ENCODE results near the gene CLEC2D.
A peak's percentile ranks its signal among the peaks of the same experiment; 100 is the strongest.
"Not testable (repeated sequence)": the region's sequence is repeated elsewhere in the genome, so short reads cannot be mapped to it uniquely, and the experiment has no call there.

Gene CLEC2D

DNA sequence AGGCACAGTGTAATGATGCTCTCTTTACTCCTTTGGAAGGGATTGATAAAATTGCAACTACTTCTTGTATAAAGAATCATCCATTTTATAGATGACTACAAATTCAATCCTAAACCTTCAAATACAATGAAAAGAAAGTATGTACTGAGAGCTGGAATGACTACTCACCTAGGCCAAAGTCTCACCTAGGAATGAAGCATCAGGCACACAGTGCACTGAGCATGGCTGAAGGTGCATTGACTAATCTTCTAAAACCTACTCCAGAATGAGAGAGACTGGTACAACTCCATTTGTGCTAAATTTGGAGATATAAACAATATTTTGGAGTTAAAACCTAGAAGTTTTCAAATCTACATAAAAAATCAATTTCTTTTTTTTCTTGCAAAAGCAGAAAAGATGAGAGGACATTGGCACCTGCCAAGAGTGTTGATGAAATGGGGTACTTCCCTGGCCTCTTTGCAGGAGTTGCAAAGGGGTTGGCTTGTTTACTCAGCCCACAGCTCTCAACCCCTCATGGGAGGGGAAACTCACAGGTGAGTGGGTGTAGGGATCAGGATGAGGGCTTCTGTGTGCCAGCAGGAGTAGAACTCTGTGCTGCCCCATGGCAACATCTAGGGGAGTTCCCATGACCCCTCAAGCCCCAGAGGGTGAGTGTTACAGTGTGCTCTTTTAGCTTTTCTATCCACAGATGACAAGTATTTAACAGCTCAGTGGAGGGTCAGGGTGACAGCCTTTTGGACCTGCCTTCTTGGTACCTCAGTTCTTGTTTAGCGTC lies 32.1 kb downstream of the CLEC2D start:
- peak; percentile 32 for DNase-seq

DNA sequence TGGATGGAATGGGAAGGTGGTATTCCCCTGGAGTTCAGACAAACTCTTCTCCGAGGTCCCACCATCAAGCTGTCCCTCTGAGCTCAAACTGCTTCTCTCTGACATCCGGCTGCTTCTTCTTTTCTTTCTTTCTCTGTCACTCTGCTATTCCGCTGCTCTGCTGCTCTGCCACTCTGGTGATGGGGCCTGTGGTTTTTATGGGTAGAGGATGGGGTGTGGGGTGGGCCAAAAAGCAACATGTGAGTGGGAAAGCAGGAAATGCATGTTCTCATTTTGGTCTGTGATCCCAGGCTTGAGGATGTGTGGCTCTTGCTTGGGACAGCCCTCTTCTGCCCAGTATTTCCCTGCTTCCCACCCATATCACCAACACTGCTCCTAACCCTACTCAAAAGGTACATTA lies 32.7 kb downstream of the CLEC2D start:
- peak; percentile 55 for DNase-seq

DNA sequence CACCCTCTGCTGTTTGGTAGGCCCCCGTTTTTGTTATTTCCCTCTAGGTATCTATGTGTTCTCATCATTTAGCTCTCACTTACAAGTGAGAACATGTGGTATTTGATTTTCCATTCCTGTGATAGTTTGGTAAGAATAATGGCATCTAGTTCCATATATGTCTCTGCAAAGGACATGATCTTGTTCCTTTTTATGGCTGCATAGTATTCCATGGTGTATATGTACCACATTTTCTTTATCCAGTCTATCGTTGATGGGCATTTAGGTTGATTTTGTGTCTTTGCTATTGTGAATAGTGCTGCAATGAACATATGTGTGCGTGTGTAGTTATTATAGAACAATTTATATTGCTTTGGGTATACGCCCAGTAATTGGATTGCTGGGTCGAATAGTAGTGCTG lies 35.0 kb downstream of the CLEC2D start:
- not testable (repeated sequence) for DNase-seq

DNA sequence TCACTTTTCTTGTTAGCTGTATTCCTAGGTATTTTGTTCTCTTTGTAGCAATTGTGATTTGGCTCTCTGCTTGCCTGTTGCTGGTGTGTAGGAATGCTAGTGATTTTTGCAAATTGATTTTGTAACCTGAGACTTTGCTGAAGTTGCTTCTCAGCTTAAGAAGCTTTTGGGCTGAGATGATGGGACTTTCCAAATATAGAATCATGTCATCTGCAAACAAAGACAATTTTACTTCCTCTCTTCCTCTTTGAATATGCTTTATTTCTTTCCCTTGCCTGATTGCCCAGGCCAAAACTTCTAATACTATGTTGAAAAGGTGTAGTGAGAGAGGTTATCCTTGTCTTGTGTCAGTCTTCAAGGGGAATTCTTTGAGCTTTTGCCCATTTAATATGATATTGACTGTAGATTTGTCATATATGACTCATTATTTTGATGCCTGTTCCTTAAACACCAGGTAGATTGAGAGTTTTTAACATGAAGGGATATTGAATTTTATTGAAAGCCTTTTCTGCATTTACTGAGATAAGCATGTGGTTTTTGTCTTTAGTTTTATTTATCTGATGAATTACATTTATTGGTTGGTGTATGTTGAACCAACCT lies 36.7 kb downstream of the CLEC2D start:
- DNase-seq, result no peak

DNA sequence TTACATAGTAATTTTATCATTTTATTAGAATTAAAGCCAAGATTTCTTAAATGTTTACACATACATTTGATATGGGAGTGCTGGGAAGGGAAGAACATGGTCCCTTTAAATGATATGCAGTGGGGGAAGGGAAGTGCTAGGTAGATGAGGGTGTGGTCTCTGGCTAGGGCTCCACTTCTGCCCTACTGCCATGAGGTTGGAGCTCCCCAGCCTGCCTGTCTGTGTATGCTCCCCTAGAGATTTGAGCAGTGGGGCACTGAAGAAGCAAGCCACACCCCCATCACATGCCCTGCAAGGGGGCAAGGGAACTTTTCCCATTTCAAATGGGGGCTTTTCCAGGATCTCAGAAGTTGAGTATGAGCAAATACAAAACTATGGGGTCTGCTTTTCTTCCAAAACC lies 37.8 kb downstream of the CLEC2D start:
- DNase-seq, result peak; percentile 38

DNA sequence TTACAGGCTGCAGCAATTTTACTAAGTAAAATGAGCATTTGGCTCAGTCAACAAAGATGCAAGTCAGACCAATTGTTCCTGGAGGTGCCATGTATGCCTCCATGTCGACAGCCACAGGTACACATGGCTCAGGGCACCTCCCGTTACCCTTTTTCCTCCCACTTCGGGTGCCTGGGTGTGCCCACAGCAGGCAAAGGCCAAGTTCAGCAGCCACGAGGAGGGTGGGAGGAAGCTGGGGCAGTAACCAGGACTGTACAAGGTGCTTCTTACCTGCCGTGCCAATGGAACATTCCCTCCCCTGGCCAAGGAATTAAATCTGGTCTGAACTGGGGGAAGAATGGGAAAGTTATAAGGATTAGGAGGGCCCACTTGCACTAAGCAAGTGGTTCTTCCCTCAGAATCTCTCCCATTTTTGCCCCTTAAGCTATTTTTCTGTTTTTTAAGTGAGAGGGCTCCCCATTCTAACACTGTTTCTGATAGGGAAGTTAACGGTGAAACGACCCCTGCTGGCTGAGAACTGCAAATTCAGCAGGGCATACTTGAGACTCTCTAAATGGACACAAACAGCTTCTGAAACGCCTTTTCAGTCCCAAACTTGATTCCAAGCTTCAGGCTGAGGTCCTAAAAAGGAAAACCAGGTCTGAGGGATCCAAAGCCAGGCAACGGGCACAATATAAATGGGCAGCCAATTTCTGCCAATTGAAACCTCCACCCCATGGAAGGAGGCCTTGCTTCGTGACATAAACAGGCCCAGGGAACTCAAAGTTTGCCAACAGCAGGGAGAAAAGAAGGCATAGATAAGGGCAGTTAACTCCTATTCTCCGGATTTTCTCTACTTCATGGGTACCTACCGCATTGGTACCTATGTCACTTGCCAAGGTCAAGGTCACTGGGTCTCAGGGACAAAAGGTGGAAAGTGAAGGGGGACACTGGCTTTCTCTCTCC lies 38.6 kb downstream of the CLEC2D start:
- peak; percentile 77 for DNase-seq

DNA sequence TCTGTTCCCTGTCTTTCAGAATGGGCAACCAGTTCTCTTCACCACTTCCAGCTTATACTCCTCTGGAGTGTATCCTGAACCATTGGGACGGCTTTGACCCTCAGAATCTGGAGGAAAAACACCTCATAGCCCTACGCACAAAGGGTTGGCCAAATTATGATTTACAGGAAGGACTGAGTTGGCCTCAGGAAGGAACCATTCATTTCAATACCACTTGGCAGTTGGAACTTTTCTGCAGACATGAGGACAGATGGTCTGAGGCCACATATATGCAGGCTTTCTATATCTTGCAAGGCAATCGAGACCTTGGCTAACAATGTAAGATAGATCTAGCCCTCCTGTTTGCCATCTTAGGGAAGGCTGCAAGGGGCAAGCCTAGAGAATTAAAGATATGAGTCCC lies 39.3 kb downstream of the CLEC2D start:
- DNase-seq, result no peak

DNA sequence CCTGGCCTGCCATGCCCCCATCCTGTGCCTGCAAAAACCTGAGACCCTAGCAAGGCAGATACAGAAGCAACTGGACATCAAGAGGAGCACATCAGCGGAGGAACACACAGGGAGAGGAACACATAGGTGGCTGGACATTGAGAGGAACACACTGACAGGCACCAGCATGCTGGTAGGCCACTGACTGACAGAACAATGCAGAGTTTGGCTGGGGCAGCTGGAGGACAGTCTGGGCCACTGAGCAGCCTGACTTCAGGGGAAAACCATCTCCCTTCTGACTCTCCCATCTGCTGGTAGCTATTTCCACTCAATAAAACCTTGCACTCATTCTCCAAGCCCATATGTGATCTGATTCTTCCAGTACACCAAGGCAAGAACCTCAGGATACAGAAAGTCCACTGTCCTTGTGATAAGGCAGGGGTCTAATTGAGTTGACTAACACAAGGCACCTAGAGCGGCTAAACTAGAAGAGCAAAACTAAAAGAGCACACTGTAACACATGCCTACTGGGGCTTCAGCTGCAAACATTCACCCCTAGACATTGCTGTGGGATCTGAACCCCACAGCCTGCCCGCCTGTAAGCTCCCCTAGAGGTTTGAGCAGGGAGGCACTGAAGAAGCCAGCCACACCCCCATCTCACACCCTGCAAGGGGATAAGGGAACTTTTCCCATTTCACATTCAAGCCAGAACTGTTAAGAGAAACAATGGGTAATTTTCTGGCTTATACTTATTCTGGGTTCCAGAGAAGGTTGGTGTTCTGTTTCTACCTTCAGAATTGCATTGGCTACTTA lies 41.3 kb downstream of the CLEC2D start:
- no peak for DNase-seq

DNA sequence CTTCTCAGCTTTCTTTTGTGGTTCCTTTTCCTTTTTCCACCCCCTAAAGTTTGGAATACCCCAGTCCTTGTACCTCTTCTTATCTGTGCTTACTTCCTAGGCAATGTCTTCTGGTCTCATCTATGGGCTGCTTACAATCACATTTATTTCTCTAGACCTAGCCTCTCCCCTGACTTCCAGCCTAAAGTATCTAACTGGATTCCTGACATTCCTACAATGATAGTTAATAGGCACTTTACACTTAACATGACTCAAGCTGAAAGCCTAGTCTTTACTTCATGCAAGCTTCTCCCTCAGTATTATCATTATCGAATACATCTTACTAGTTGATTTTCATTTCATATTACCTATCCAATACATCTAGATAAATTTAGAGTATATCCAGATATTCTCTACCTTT lies 42.2 kb downstream of the CLEC2D start:
- DNase-seq, result no peak

DNA sequence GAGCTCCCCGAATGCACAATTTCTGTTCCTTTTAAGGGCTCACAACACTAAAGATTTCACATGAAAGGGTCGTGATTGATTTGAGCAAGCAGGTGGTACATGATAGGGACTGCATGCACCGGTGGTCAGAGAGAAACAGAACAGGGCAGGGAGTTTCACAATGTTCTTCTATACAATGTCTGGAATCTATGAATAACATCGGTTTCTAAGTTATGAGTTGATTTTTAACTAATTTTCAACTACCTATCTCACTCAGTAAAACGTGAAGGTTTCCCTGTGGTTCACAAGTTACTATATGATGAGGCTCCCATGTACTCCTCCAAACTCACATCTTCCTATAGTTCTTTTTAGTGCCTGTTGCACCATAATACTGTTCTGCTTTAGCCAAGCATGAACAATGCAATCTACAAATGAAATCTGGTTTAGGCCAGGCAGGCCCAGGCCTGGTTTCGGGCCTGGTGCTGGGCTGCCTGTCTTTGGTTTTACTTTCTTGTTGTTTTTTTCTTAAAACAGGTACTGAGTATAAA lies 43.6 kb downstream of the CLEC2D start:
- DNase-seq, result not testable (repeated sequence)

DNA sequence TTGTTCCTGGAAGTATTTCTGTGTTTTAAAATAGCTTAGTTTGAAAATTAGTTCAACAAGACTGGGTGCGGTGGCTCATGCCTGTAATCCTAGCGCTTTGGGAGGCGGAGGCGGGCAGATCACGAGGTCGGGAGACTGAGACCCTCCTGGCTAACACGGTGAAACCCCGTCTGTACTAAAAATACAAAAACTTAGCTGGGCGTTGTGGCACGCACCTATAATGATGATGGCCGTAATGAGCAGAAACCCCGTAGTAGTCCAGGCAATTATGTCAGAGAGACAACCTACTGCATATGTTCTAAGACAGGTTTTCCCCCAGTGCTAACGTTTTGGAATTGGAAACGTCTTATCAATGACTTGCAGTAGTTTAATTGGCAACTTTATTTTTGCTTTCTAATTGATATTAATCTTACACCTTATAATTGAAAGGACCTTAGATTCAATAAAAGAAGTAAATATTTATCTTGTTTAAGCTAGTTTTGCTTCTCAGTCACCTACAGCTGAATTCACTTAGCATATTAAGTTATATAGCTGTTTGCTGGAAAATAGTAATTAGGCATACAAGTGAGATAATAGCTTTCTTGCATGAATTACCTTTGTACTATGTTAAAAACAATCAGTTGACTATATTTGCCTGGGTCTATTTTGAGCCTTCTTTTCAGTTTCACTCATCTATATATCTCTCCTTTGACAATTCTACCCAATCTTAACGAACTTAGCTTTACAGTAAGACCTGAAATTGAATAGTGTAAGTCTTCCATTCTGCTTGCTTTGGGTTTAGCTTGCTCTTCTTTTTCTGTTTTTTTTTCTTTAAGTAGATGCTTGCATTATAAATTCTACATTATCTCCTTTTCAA lies 47.8 kb downstream of the CLEC2D start:
- DNase-seq, result no peak

DNA sequence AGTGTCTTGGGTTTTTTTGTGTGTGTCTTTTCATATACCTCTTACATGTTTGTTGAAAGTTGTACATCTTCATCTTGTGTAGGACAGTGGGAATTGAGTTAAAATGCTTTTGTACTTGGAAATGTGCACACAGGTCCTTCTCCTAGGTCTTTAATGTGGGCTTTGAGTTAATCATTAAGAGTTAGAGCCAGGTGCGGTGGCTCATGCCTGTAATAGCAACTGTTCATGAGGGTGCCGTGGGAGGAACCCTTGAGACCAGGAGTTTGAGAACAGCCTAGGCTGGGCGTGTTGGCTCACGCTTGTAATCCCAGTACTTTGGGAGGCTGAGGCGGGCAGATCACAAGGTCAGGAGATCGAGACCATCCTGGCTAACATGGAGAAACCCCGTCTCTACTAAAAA lies 49.5 kb downstream of the CLEC2D start:
- no peak for DNase-seq

DNA sequence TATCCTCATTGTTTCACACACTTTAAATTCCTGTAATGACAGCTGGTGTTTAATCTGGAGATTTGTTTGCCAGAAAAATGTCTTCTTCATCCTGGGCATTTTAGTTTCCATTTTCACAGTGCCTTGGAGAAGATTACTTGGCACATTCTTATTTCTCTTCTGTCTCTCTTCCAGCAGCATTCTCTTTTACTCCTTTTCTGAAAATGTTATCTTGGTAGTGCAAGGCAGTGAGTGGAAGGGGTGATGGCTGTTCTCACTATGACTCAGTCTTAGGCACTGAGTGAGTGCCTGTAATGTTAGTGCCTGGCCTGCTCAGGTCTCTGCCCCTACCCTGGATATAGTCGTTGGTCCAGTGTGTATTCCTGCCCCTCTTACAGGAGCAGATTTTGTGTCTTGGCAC lies 50.3 kb downstream of the CLEC2D start:
- no peak for DNase-seq

DNA sequence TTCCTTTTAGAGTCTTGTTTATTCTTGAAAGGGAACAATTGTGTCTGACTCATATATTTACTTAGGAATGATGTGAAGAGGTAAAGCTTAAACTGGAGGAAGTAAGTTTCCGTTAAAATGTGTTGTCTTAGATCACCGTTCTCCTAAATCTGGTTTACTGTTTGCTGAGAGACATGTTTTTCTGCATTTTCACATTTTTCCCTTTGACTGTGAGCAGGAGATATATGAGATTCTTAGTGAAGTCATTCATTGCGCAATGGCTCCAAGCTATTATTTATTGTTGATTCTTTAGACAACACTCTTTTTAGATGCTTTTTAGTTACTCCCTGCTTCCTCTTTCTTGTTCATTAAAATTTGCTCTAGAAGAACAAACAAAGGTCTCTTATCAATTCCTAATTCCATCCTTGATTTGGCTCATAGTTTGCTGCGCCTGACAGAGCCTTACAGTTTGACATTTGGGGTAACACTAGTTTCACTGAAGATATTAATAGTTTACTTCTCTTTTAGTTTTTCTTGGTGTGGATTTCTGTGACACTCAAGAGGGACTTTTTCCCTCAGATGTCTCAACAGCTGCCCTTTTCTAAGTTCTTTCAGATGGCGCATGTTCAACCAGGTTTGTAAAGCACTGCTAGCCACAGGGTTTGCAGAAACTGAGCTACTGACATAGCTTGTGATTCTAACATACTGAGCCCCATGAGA lies 52.0 kb downstream of the CLEC2D start:
- no peak for DNase-seq

DNA sequence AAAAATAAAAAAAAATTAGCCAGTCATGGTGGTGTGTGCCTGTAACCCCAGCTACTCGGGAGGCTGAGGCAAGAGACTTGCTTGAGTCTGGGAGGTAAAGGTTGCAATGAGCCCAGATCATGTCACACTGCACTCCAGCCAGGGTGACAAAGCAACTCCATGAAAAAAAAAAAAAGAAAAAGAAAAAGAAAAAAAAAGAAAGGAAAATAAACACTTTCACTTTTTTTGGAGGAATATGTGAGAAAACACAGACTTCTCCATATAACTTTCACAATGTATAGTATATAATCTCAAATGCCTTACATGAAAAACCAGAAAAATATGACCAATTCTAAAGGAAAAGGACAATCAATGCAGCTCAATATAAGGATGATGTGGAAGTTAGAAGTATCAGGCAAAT lies 54.5 kb downstream of the CLEC2D start:
- DNase-seq, result no peak

DNA sequence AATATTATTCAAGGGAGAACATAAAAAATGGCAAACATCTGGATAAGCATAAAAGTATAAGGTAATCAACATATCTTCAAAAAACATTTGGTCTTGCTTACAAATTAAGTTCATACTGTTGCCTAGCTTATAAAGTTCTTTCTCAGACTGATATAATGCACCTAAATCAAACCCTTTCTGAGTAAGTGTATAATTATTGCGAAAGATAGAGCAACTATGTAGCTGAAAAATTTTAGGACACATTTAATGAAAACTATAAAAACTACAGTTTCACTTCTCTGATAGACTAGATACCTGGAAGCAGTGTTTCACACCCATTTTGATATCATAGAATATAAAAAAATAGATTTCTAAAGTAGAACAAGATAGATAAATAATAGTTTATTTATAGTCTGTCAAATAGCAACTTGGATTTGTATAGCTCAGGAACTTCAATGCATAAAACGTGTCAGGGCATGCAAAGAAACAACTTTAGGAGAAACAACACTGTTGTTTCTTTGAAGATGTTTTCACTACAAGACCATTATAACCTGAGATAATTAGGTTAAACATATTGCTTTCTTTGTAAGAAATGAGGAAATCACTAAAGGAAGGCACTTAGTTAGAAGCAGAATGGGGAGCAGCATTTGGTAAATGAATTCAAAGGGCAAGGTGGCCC lies 55.8 kb downstream of the CLEC2D start:
- DNase-seq, result no peak

DNA sequence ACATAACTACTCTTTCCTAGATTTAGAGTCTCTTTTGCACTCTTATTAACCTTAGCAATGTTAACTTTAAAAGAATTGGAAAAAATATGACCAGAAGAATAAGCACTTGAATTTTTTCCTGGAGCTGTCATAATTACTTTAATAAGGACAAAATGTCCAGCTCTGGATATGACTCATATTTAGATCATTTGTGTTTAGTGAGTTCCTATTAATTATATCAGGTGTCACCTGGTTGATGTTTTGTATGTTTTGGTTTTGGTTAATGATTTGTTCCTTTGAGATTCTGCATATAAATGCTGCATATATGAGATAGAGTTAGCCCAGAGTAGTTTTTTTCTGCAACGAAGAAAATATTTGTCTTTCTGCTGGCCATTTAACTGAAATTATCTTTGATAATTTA lies 58.3 kb downstream of the CLEC2D start:
- no peak for DNase-seq

DNA sequence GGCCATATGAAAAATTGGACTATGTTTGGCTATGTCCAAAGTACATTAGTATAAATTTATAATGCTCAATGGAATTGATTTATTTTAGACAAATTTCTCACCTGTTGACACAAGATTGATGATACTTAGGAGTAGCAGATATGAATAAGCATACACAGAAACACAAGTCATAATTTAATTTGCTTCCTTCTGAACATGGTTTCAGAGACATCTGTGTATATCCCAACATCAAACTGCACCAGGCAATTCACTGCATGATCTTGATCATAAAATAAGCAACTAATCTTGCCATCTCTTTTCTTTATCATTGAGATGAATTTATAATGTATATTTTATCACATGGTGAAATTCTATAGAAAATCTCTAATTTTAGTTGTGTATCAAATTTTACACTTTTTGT lies 59.6 kb downstream of the CLEC2D start:
- no peak for DNase-seq

DNA sequence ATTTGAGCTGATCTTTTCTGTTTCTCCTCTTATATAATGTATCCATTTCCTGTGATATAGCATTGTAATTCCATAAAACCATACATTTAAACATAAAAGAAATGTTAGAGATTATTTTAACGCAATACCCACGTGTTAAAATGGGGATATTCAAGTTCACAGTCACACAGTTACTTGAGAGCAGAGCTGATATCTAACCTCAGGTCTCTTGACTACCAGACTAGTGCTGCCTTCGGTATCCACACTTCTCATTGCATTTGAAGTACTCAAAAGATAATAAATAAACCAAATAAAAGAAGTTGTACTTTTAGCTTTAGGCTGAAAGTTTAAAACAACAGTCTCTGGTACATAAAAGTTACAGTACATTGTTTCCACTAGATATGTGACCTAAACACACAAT lies 60.5 kb downstream of the CLEC2D start:
- no peak for DNase-seq

DNA sequence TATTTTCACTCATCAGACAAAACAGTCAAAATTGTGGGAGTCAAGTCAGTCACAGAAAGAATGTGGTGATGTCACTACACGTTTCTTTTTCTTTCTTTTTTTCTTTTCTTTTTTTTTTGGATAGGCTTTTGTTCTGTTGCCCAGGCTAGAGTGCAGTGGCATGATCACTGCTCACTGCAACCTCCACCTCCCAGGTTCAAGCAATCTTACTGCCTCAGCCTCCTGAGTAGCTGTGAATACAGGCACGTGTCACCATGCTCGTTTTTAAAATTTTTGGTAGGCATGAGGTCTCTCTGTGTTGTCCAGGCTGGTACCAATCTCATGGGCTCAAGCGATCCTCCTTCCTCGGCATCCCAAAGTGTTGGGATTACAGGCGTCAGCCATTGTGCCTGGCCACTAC lies 61.1 kb downstream of the CLEC2D start:
- DNase-seq, result no peak

Measured in activated CD4-positive, alpha-beta T cell treated with anti-CD3 and anti-CD28 coated beads for 48 hours (primary cell).